Activated CD4-positive, CD25-positive, alpha-beta regulatory T cell treated with anti-CD3 and anti-CD28 coated beads, Interleukin-2, amount 50 U/mL, for 72 hours (primary cell): Measurements from ENCODE around the gene IFNGR1.
A peak's percentile ranks its signal among the peaks of the same experiment; 100 is the strongest.
"Not testable (repeated sequence)": the region's sequence is repeated elsewhere in the genome, so short reads cannot be mapped to it uniquely, and the experiment has no call there.

Experiments
- DNase-seq: peaks from one replicate; pipeline ENCODE4 v3.0.0; 2021

The IFNGR1 gene

GRCh38 chr6:137218917-137219663 lies at the start of gene IFNGR1:
IFNGR1 (minus strand) TSS chr6:137219385; CDS start chr6:137219327, 58 bp downstream.
- DNase-seq: peak; percentile 98

- no peak for DNase-seq
Observed at GRCh38 chr6:137268911-137269310, 49.7 kb upstream of the IFNGR1 start.

GRCh38 chr6:137266309-137266586 lies 47.1 kb upstream of the IFNGR1 start:
- no peak for DNase-seq

- DNase-seq: no peak
Observed at GRCh38 chr6:137265561-137266308, 46.5 kb upstream of the IFNGR1 start.

- no peak for DNase-seq
Observed at GRCh38 chr6:137264311-137265075, 45.3 kb upstream of the IFNGR1 start.

- DNase-seq: no peak
Observed at GRCh38 chr6:137261761-137262160, 42.6 kb upstream of the IFNGR1 start.

GRCh38 chr6:137261361-137261760 lies 42.2 kb upstream of the IFNGR1 start:
- no peak for DNase-seq

- no peak for DNase-seq
Observed at GRCh38 chr6:137260217-137260616, 41.0 kb upstream of the IFNGR1 start.

- no peak for DNase-seq
Observed at GRCh38 chr6:137259349-137259748, 40.2 kb upstream of the IFNGR1 start.

- no peak for DNase-seq
Observed at GRCh38 chr6:137258170-137258569, 39.0 kb upstream of the IFNGR1 start.

GRCh38 chr6:137256350-137257103 lies 37.3 kb upstream of the IFNGR1 start:
- no peak for DNase-seq

- DNase-seq: no peak
Observed at GRCh38 chr6:137254966-137255365, 35.8 kb upstream of the IFNGR1 start.

GRCh38 chr6:137254430-137254829 lies 35.2 kb upstream of the IFNGR1 start:
- DNase-seq: not testable (repeated sequence)

- no peak for DNase-seq
Observed at GRCh38 chr6:137248702-137249101, 29.5 kb upstream of the IFNGR1 start.

- no peak for DNase-seq
Observed at GRCh38 chr6:137247724-137248123, 28.5 kb upstream of the IFNGR1 start.

- no peak for DNase-seq
Observed at GRCh38 chr6:137246791-137247202, 27.6 kb upstream of the IFNGR1 start.

GRCh38 chr6:137246164-137246563 lies 27.0 kb upstream of the IFNGR1 start:
- no peak for DNase-seq

GRCh38 chr6:137241481-137242038 lies 22.4 kb upstream of the IFNGR1 start:
- DNase-seq: no peak

GRCh38 chr6:137240168-137240567 lies 21.0 kb upstream of the IFNGR1 start:
- DNase-seq: no peak

GRCh38 chr6:137237413-137238170 lies 18.4 kb upstream of the IFNGR1 start:
- no peak for DNase-seq

GRCh38 chr6:137236581-137237355 lies 17.6 kb upstream of the IFNGR1 start:
- no peak for DNase-seq
